Stimulated activated CD4-positive, alpha-beta T cell treated with anti-CD3 and anti-CD28 coated beads, Interleukin-12 subunit alpha, Interleukin-12 subunit beta, amount 100 ng/mL, for 48 hours (primary cell): ENCODE results near the gene CASKIN2.

ENCODE experiments used
- DNase-seq, 3 donors: peaks; one replicate each; pipeline ENCODE4 v3.0.0-alpha.2; 2020; ENCODE audit warnings: low read depth in 2 of 3, low spot score in 1 of 3

The CASKIN2 gene

GRCh38 chr17:75507733-75508719 lies 7.3 kb downstream of the CASKIN2 start:
- DNase-seq: no peak

GRCh38 chr17:75506888-75507287 lies 8.4 kb downstream of the CASKIN2 start:
- no peak for DNase-seq

- no peak for DNase-seq
Measured at GRCh38 chr17:75506134-75506533, 9.2 kb downstream of the CASKIN2 start.

- no peak for DNase-seq
Measured at GRCh38 chr17:75505640-75506039, 9.7 kb downstream of the CASKIN2 start.

GRCh38 chr17:75505152-75505409 lies 10.3 kb downstream of the CASKIN2 start:
- DNase-seq: no peak

GRCh38 chr17:75504347-75505151 lies 10.8 kb downstream of the CASKIN2 start:
- peak in 1 of 3 donors; percentile 32 for DNase-seq

GRCh38 chr17:75503976-75504346 lies 11.4 kb downstream of the CASKIN2 start:
- DNase-seq: no peak

- no peak for DNase-seq
Measured at GRCh38 chr17:75503337-75503950, 11.9 kb downstream of the CASKIN2 start.

GRCh38 chr17:75502721-75503329 lies 12.5 kb downstream of the CASKIN2 start:
- no peak for DNase-seq

- DNase-seq: no peak
Measured at GRCh38 chr17:75502072-75502720, 13.1 kb downstream of the CASKIN2 start.

- no peak for DNase-seq
Measured at GRCh38 chr17:75501378-75502071, 13.8 kb downstream of the CASKIN2 start.

GRCh38 chr17:75500419-75501216 lies 14.7 kb downstream of the CASKIN2 start:
- DNase-seq: no peak

- no peak for DNase-seq
Measured at GRCh38 chr17:75499313-75500022, 15.9 kb downstream of the CASKIN2 start.

GRCh38 chr17:75498726-75499213 lies 16.6 kb downstream of the CASKIN2 start:
- no peak for DNase-seq

GRCh38 chr17:75498039-75498725 lies 17.2 kb downstream of the CASKIN2 start:
- DNase-seq: no peak

GRCh38 chr17:75496005-75496404 lies 19.3 kb downstream of the CASKIN2 start:
- no peak for DNase-seq

GRCh38 chr17:75494326-75494877 lies 20.9 kb downstream of the CASKIN2 start:
- no peak for DNase-seq
